Stimulated activated naive B cell treated with anti-CD40 and anti-IgM and Interleukin-4, amounts not matched to agents 10 μg/mL and 1 μg/mL and 100 μg/mL, for 72 hours (primary cell): Measurements from ENCODE around the gene BCAS3.
A peak's percentile ranks its signal among the peaks of the same experiment; 100 is the strongest.
"Not testable (repeated sequence)": the region's sequence is repeated elsewhere in the genome, so short reads cannot be mapped to it uniquely, and the experiment has no call there.

Experiments used
- ATAC-seq, 2 donors: fragments of 150-1000 bp; cut with Tn5 transposase; replicated peaks; 2 replicates each; pipeline ENCODE4 v1.10.0; 2021; ENCODE audit warnings: moderate library complexity in 1 of 2
- DNase-seq: peaks from one replicate; pipeline ENCODE4 v3.0.0; 2021
- H3K27ac Mint-ChIP-seq: one replicate; pipeline ENCODE4 v1.8.0; 2022; ENCODE audit warnings: mild to moderate bottlenecking, mixed read lengths
- H3K27me3 Mint-ChIP-seq, 2 donors: one replicate each; pipeline ENCODE4 v1.8.0; 2022; ENCODE audit warnings: mixed read lengths in 2 of 2
- H3K36me3 Mint-ChIP-seq, 2 donors: one replicate each; pipeline ENCODE4 v1.8.0; 2022; ENCODE audit warnings: mixed read lengths in 2 of 2, mild to moderate bottlenecking in 1 of 2
- H3K4me1 Mint-ChIP-seq, 2 donors: one replicate each; pipeline ENCODE4 v1.8.0; 2022; ENCODE audit warnings: mixed read lengths in 2 of 2, mild to moderate bottlenecking in 1 of 2
- H3K4me3 Mint-ChIP-seq, 2 donors: one replicate each; pipeline ENCODE4 v1.8.0; 2022; ENCODE audit warnings: mild to moderate bottlenecking in 2 of 2, mixed read lengths in 2 of 2, moderate library complexity in 1 of 2
- H3K9me3 Mint-ChIP-seq, 2 donors: one replicate each; pipeline ENCODE4 v1.8.0; 2022; ENCODE audit warnings: mixed read lengths in 2 of 2, mild to moderate bottlenecking in 1 of 2

The BCAS3 gene

DNA sequence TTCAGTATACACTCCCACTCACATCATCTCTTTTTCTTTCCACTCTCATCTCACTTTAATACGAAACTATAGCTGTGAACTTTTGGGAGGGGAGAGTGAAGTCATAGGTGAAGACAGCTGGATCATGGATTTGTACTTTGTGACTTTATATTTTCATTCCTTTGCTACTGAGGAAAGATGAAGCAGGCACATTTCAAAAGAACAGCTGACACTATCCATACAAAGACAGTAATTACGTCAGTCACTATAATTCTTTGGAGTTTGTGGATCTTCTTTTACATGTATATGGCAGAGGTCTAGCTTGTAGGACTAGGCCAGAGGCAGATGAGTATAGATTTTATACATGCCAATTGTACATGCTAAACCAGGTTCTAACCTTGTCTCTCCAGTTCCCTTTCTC, 346.3 kb downstream of the BCAS3 start:
- no peak overlapping the region for H3K4me3 Mint-ChIP-seq
- H3K9me3 Mint-ChIP-seq, result no peaks in the 10 kb centered on the region
- no peaks in the 10 kb centered on the region for H3K27me3 Mint-ChIP-seq
- DNase-seq, result no peak
- no peaks in the 10 kb centered on the region for H3K36me3 Mint-ChIP-seq
- no peak overlapping the region for H3K27ac Mint-ChIP-seq
- H3K4me1 Mint-ChIP-seq, result peaks cover 0 to 5% of the 10 kb centered on the region in 2 donors
- ATAC-seq, result no peak

- DNase-seq, result no peak
- no peaks in the 10 kb centered on the region for H3K36me3 Mint-ChIP-seq
- H3K9me3 Mint-ChIP-seq, result no peaks in the 10 kb centered on the region
- no peak for ATAC-seq
- no peak overlapping the region for H3K27ac Mint-ChIP-seq
- peaks cover 0 to 5% of the 10 kb centered on the region in 2 donors for H3K4me1 Mint-ChIP-seq
- H3K4me3 Mint-ChIP-seq, result no peak overlapping the region
- no peaks in the 10 kb centered on the region for H3K27me3 Mint-ChIP-seq
Observed at GRCh38 chr17:61026818-61027217, 349.2 kb downstream of the BCAS3 start.

DNA sequence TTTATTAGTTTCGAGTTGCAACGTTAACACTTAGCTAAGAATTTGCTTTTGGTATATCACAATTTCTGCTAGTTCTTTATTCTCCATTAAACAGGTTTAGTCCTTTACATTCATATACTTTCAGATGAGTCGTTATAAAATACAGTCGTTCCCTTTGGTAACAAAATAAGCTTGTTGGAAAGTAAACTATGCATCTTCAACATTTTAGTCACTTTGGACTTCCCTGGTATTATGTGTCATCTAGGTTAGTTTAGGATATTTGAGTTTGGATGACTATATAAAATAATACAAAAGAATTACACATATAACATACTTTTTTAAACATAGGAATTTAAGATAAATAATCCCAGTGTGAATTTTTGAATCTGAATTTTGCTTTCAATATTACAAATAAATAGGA, 351.5 kb downstream of the BCAS3 start:
- H3K27me3 Mint-ChIP-seq, result no peaks in the 10 kb centered on the region
- H3K4me1 Mint-ChIP-seq, result peaks cover 0 to 5% of the 10 kb centered on the region in 2 donors
- no peaks in the 10 kb centered on the region for H3K9me3 Mint-ChIP-seq
- H3K36me3 Mint-ChIP-seq, result no peaks in the 10 kb centered on the region
- no peak overlapping the region for H3K4me3 Mint-ChIP-seq
- H3K27ac Mint-ChIP-seq, result no peak overlapping the region
- DNase-seq (no peak), ATAC-seq (no peak)

- Mint-ChIP-seq H3K4me1 (no peaks in the 10 kb centered on the region), H3K27me3 (no peaks in the 10 kb centered on the region), H3K36me3 (peaks cover 14% of the 10 kb centered on the region in 2 donors), H3K4me3 (no peak overlapping the region), H3K9me3 (peaks cover 0 to 3% of the 10 kb centered on the region in 2 donors), H3K27ac (no peak overlapping the region)
- ATAC-seq (no peak), DNase-seq (no peak)
Observed at GRCh38 chr17:61040666-61041065, 363.0 kb downstream of the BCAS3 start.

- not testable (repeated sequence) for H3K4me1 Mint-ChIP-seq, H3K27me3 Mint-ChIP-seq, H3K27ac Mint-ChIP-seq, H3K4me3 Mint-ChIP-seq, ATAC-seq, H3K9me3 Mint-ChIP-seq, DNase-seq
- peaks cover 14% of the 10 kb centered on the region in 2 donors for H3K36me3 Mint-ChIP-seq
Observed at GRCh38 chr17:61042348-61042747, 364.7 kb downstream of the BCAS3 start.

DNA sequence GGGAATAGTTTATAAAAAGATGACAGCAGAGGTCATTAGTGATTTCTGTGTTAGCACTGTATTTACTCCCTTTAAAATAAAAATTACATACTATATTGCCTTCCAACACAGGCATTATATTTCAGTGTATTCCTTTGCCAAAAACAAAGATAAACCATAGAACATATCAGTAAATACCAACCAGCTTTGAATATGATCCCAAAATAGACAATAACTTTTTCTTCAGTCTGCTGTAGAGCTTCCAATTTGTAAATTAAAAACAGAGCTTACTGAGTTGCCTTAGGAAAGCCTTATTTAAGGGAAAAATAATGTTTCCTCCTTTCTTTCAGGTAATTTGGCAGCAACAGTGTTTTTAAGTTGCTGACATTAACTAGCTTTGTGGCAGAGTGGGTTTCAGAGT, 369.9 kb downstream of the BCAS3 start:
- no peaks in the 10 kb centered on the region for H3K9me3 Mint-ChIP-seq
- H3K4me3 Mint-ChIP-seq, result no peak overlapping the region
- no peaks in the 10 kb centered on the region for H3K4me1 Mint-ChIP-seq
- no peak for ATAC-seq
- DNase-seq, result no peak
- H3K27ac Mint-ChIP-seq, result no peak overlapping the region
- no peaks in the 10 kb centered on the region for H3K36me3 Mint-ChIP-seq
- H3K27me3 Mint-ChIP-seq, result no peaks in the 10 kb centered on the region

DNA sequence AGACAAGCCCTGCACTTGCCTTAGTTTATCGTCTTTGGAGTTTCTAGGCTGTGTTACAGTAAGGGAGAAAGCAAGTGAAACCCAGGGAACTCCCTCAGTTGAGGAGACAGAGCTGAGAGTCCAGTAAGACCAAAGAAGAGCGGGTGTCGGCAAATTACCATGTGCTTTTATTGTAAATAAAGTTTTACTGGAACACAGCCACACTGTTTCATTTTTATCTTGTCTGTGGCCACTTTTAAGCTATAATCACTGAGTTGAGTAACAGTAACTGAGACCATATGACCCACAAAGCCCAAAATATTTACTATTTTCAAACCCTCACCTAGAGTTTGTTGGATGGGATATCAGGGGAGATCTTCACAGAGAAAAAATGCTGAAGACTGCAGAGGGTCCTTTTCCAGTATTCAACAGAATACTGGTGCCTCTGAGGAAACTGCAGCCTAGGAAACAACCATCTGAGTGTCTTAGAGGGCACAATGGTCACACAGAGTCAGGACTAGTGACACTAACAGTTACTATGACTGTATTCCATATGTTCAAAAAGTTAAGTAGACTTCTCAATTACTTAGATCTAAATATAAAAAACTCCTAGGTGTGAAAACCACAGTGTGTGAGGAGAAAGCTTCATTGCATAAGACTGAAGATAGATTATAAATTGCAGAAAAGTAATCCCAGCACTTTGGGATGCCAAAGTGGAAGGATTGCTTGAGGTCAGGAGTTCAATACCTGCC, 370.9 kb downstream of the BCAS3 start:
- Mint-ChIP-seq H3K36me3 (no peaks in the 10 kb centered on the region), H3K27ac (no peak overlapping the region), H3K27me3 (no peaks in the 10 kb centered on the region), H3K9me3 (no peaks in the 10 kb centered on the region), H3K4me1 (no peaks in the 10 kb centered on the region), H3K4me3 (no peak overlapping the region)
- ATAC-seq (no peak), DNase-seq (no peak)

DNA sequence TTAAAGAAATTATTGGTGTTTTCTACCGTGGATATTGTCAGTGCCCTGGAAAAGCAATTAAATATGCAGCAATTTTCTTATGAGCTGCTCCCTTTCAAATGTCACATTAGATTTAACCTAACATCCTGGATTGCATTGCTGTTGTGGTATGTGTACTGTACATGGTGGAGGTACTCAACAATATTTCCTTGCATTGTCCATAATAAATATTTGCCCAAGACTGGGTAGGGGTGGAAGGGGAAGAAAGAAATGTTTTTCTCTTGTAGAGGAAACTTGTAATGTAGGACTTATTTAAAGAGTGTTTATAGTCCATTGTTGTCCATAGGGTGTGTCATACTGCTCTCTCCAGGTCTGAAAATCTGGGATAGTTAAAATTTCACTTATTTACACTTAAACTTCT, 375.8 kb downstream of the BCAS3 start:
- no peak for ATAC-seq
- no peaks in the 10 kb centered on the region for H3K4me1 Mint-ChIP-seq
- no peak for DNase-seq
- no peak overlapping the region for H3K27ac Mint-ChIP-seq
- H3K9me3 Mint-ChIP-seq, result no peaks in the 10 kb centered on the region
- no peak overlapping the region for H3K4me3 Mint-ChIP-seq
- H3K27me3 Mint-ChIP-seq, result no peaks in the 10 kb centered on the region
- peaks cover 0 to 1% of the 10 kb centered on the region in 2 donors for H3K36me3 Mint-ChIP-seq

GRCh38 chr17:61054436-61054835, 376.8 kb downstream of the BCAS3 start:
- no peaks in the 10 kb centered on the region for H3K27me3 Mint-ChIP-seq
- H3K4me3 Mint-ChIP-seq, result no peak overlapping the region
- no peak for ATAC-seq
- H3K9me3 Mint-ChIP-seq, result no peaks in the 10 kb centered on the region
- H3K4me1 Mint-ChIP-seq, result no peaks in the 10 kb centered on the region
- no peak for DNase-seq
- H3K36me3 Mint-ChIP-seq, result peaks cover 0 to 1% of the 10 kb centered on the region in 2 donors
- no peak overlapping the region for H3K27ac Mint-ChIP-seq

- peaks cover 0 to 2% of the 10 kb centered on the region in 2 donors for H3K9me3 Mint-ChIP-seq
Observed at GRCh38 chr17:61057257-61057656, 379.6 kb downstream of the BCAS3 start.

DNA sequence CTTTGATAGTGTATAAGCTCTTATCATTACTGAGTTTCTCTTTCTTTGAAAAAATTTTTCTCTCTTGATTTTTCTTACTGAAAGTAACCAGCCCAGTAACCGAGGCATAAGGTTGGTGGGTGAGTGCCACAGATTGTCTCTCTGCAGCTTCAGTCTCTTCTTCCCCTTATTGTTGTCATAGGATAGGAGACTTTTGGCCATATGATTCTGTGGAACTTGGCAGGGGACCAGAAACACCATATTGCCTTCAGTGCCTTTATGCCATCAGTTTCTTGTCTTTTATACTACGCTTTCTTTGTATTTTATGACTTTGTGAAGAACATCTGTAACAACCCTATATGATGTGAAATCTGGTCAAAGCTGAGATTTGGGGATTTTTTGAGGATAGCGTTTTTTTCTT, 380.4 kb downstream of the BCAS3 start:
- Mint-ChIP-seq H3K4me1 (no peaks in the 10 kb centered on the region), H3K27me3 (no peaks in the 10 kb centered on the region), H3K36me3 (peaks cover 0 to 1% of the 10 kb centered on the region in 2 donors), H3K9me3 (peaks cover 0 to 2% of the 10 kb centered on the region in 2 donors), H3K4me3 (no peak overlapping the region), H3K27ac (no peak overlapping the region)
- ATAC-seq (no peak), DNase-seq (no peak)

More at GRCh38 chr17:61057257-61057656, 379.6 kb downstream of the BCAS3 start:
- no peak overlapping the region for H3K27ac Mint-ChIP-seq
- no peaks in the 10 kb centered on the region for H3K27me3 Mint-ChIP-seq
- ATAC-seq (no peak), DNase-seq (no peak)
- H3K36me3 Mint-ChIP-seq, result peaks cover 0 to 1% of the 10 kb centered on the region in 2 donors
- H3K4me3 Mint-ChIP-seq, result no peak overlapping the region
- H3K4me1 Mint-ChIP-seq, result no peaks in the 10 kb centered on the region

DNA sequence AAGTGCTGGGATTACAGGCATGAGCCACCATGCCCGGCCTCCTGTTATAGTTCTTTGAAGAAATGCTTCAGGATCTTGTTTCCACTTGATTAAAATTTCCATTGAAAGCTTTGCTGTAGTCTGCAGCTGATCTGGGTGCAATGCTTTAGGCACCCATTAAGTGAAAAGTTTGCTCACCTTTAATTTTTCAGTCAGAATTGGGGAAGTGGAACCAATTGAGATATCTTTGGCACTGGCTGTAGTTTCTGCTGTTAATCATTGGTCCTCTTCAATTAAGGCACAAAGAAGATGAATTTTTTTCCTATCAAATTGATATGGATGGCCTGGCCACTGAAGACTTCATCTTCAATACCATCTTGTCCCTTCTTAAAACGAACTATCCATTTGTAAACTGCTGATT, 385.9 kb downstream of the BCAS3 start:
- Mint-ChIP-seq H3K9me3 (peaks cover 0 to 2% of the 10 kb centered on the region in 2 donors), H3K27me3 (no peaks in the 10 kb centered on the region), H3K4me1 (peaks cover 4 to 13% of the 10 kb centered on the region in 2 donors), H3K36me3 (peaks cover 0 to 3% of the 10 kb centered on the region in 2 donors), H3K4me3 (no peak overlapping the region), H3K27ac (no peak overlapping the region)
- DNase-seq (no peak), ATAC-seq (peak; percentile 57 to 58)

DNA sequence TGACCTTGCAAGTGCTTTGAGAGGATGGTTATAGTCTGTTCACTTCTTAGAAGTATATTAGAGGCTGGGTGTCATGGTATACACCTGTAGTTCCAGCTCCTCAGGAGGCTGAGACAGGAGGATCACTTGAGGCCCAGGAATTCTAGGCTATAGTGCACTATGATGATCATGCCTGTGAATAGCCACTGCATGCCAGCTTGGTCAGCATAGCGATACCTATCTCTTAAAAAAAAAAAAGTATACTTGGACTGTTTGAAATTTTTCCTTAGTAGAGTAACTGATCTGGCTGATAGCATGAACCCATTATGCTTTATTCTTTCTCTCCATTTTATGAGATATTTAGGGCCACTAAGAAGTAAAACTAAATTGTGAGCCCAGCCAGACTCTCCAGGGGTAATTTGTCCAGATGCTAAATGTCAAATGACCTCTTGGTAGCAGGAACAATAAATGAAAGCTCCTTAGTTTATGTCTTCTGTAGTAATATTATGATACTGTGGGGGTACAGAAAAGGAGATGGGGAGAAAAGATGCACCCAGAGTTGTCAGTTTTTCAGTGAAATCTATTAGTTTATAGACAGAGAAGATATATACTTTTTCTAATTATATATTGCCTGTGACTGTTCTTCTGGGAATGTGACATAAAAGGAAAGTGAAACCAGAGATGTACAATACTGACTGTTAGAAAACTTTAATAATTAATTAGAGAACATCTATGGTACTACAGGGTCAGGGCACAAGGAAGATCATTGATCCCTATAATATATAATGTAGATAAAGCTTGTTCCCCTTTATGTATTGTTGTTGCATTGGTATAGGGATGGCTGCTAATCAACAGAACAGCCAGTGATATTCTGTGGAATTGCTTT, 386.7 kb downstream of the BCAS3 start:
- Mint-ChIP-seq H3K4me1 (peaks cover 4 to 13% of the 10 kb centered on the region in 2 donors), H3K27me3 (no peaks in the 10 kb centered on the region), H3K36me3 (peaks cover 4 to 8% of the 10 kb centered on the region in 2 donors), H3K4me3 (no peak overlapping the region), H3K9me3 (peaks cover 3 to 4% of the 10 kb centered on the region in 2 donors), H3K27ac (no peak overlapping the region)
- ATAC-seq, result peak in 1 of 2 donors; percentile 25
- no peak for DNase-seq

GRCh38 chr17:61065263-61065773, 387.7 kb downstream of the BCAS3 start:
- Mint-ChIP-seq H3K27me3 (no peaks in the 10 kb centered on the region), H3K9me3 (peaks cover 1 to 4% of the 10 kb centered on the region in 2 donors), H3K4me1 (peaks cover 4 to 13% of the 10 kb centered on the region in 2 donors), H3K27ac (no peak overlapping the region), H3K4me3 (no peak overlapping the region), H3K36me3 (peaks cover 4 to 8% of the 10 kb centered on the region in 2 donors)
- ATAC-seq (no peak), DNase-seq (no peak)
